Kidney (tissue), 14 donors: ENCODE data around the gene ENOX1. TPM values are rescaled to one million over a fixed set of nuclear protein-coding genes. Genes with fewer than 3 reads are reported as not detected.

ENCODE experiments used
- DNase-seq, 5 donors: peaks; one replicate each; pipeline ENCODE4 v3.0.0-alpha.2; 2013 to 2020
- FAIRE-seq: peaks from 2 replicates; lab custom pipeline; 2012; peaks lifted over from hg19 to GRCh38; lab: Jason Lieb, UNC
- H3K27ac ChIP-seq, 2 donors: one replicate each; pipeline ENCODE4 v1.7.0; 2013; ENCODE audit warnings: low read depth in 2 of 2, low read length in 2 of 2, inconsistent platforms in 1 of 2
- H3K27me3 ChIP-seq: one replicate; pipeline ENCODE4 v1.7.1; 2013; ENCODE audit warnings: low read length, inconsistent platforms; ENCODE audit not compliant: control insufficient read depth, insufficient read depth
- H3K36me3 ChIP-seq, 3 donors: one replicate each; pipeline versions ENCODE4 v1.7.0 to v1.7.1; 2013; ENCODE audit warnings: low read length in 3 of 3, control low read depth in 1 of 3, inconsistent platforms in 1 of 3; ENCODE audit not compliant: insufficient read depth in 3 of 3, control insufficient read depth in 2 of 3
- H3K4me1 ChIP-seq, 3 donors: one replicate each; pipeline versions ENCODE4 v1.7.0 to v1.7.1; 2013; ENCODE audit warnings: low read length in 3 of 3, inconsistent platforms in 1 of 3, low read depth in 1 of 3; ENCODE audit not compliant: control insufficient read depth in 2 of 3, insufficient read depth in 2 of 3
- H3K4me3 ChIP-seq, 3 donors: one replicate each; pipeline versions ENCODE4 v1.7.0 to v1.8.1; 2013; ENCODE audit warnings: low read length in 3 of 3, control low read depth in 1 of 3, inconsistent platforms in 1 of 3
- H3K9ac ChIP-seq, 3 donors: one replicate each; pipeline versions ENCODE4 v1.7.0 to v1.7.1; 2013; ENCODE audit warnings: low read length in 3 of 3, control low read depth in 1 of 3, inconsistent platforms in 1 of 3
- H3K9me3 ChIP-seq, 3 donors: one replicate each; pipeline versions ENCODE4 v1.7.0 to v1.7.1; 2013; ENCODE audit warnings: low read length in 3 of 3, control low read depth in 1 of 3, inconsistent platforms in 1 of 3; ENCODE audit not compliant: control insufficient read depth in 2 of 3, insufficient read depth in 1 of 3
- CTCF ChIP-seq: IDR thresholded peaks from 3 replicates; pipeline ENCODE4 v1.5.1; 2012; ENCODE audit warnings: mild to moderate bottlenecking, moderate library complexity, borderline replicate concordance; ENCODE audit not compliant: insufficient read depth; ENCODE audit errors: extremely low read depth
- intact Hi-C: fragments of 100-400 bp; cut with DNase I; formaldehyde crosslinking; loops from one replicate; pipeline ENCODE4 v1.11.1; 2022
- polyA plus RNA-seq: library from polyadenylated mRNA; stranded (reverse); fragments of 350-450 nt; fragmentation: Illumina TruSeq; extraction: RNeasy Lipid Tissue Mini Kit (QIAGEN cat#74804); gene quantifications from one replicate; pipeline ENCODE4 v1.2.3, GENCODE V29; 2014; ENCODE audit warnings: low read depth, low replicate concordance; ENCODE audit not compliant: insufficient read depth
- total RNA-seq: library from RNA; stranded (reverse); fragmentation: NEBNext Ultra II Directional; extraction: Animal tissue kit (Norgen Biotek cat#: 25700); gene quantifications from one replicate; pipeline ENCODE4 v1.2.1, GENCODE V29; 2021
- donor health status: control.
- donor health status: control.
- donor health status: control.
- donor health status: control.
- donor health status: control.
- donor health status: DM: yes; HTN: yes; CAD: no.
- donor health status: Normal renal cell carcinoma (clear cell type).

Gene ENOX1
- total and polyA plus RNA-seq, 2 donors from 2014 or later: 4.9 to 6.8 TPM

DNA sequence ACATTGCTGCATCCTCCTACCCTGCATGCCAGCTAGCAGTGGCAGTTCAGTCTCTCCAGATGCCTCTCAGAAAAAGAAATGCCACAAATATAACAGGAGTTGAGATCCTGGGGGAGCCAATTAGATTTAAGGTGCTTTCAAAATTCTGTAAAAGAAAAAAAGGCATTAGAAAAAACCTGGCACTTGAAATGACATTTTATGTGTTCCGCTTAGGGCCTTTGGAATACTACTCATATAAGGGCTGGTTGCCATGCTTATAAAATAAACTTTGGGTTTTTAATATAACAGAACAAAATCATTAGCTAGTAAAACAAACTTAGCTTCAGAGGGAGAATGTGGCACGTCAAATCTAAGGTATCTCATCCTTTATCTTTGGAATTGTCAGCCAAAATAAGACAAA is 104.1 kb downstream of the ENOX1 start:
- no peaks in the 10 kb centered on the region for H3K27me3 ChIP-seq
- H3K9ac ChIP-seq: no peak overlapping the region
- H3K4me3 ChIP-seq: no peak overlapping the region
- no peaks in the 10 kb centered on the region for H3K9me3 ChIP-seq
- no peaks in the 10 kb centered on the region for H3K36me3 ChIP-seq
- no peak for TF ChIP-seq CTCF
- no peak overlapping the region for H3K27ac ChIP-seq
- DNase-seq: no peak
- intact Hi-C loops: no loop called here
- peaks cover 0 to 9% (median 0%) of the 10 kb centered on the region in 3 donors for H3K4me1 ChIP-seq
- no peak for FAIRE-seq

DNA sequence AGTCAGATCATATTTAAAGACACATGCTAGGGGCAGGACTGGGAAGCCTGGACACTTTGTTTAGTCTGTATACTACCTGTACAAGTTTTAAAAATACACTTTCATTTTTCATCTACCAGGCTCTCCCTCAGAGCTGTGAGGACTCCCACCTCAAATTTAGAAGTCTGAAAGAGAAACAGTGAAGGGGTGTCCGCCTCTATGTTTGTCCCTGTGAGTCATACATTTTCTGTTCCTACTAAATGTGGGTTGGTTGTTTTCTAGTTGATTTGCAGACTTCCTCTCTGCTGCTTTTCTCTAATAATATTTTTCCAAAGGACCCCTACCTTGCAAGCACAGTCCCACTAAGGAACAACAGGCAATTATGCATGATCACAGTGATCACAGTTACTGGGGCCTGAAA is 110.5 kb downstream of the ENOX1 start:
- intact Hi-C loops: no loop called here
- Histone ChIP-seq H3K36me3 (no peaks in the 10 kb centered on the region), H3K27ac (no peak overlapping the region), H3K9me3 (no peaks in the 10 kb centered on the region), H3K9ac (no peak overlapping the region), H3K4me1 (no peaks in the 10 kb centered on the region), H3K27me3 (no peaks in the 10 kb centered on the region), H3K4me3 (no peak overlapping the region)
- no peak for TF ChIP-seq CTCF
- no peak for FAIRE-seq
- no peak for DNase-seq

DNA sequence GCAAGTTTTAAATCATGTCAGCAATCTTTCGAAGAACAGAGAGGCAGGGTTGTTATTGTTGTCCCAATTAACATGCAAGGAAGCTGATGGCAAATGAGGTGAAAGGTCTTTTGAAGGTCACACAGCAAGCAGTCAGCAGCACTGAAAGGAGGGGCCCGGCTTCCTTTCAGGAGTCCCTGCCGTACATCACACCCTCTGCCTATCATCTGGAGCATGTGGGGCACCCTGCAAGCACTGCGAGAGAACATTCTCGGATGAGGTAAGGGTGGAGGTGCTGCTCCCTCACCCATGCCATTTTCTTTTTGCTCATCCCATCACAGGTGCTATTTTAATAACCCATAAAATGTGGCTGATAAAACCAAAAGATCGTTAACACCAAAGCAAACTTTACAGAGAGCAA is 111.2 kb downstream of the ENOX1 start:
- Histone ChIP-seq H3K36me3 (no peaks in the 10 kb centered on the region), H3K9ac (no peak overlapping the region), H3K27me3 (no peaks in the 10 kb centered on the region), H3K4me1 (no peaks in the 10 kb centered on the region), H3K4me3 (no peak overlapping the region), H3K27ac (no peak overlapping the region), H3K9me3 (no peaks in the 10 kb centered on the region)
- no peak for FAIRE-seq
- DNase-seq: no peak
- intact Hi-C loops: no loop called here
- TF ChIP-seq CTCF: no peak

- H3K4me3 ChIP-seq: no peak overlapping the region
- no peaks in the 10 kb centered on the region for H3K9me3 ChIP-seq
- no peak overlapping the region for H3K9ac ChIP-seq
- no peak for TF ChIP-seq CTCF
- no peaks in the 10 kb centered on the region for H3K36me3 ChIP-seq
- no peak overlapping the region for H3K27ac ChIP-seq
- DNase-seq (no peak), FAIRE-seq (no peak)
- H3K27me3 ChIP-seq: no peaks in the 10 kb centered on the region
- intact Hi-C loops: no loop called here
- H3K4me1 ChIP-seq: peaks cover 0 to 1% (median 0%) of the 10 kb centered on the region in 3 donors
These were observed 116.8 kb downstream of the ENOX1 start for GRCh38 chr13:43669964-43670363.
